AG09319 (cell line): ENCODE results near the gene CDX1.

Experiments
- DNase-seq: peaks from one replicate; pipeline ENCODE4 v3.0.0-alpha.2; 2010; ENCODE audit warnings: low read depth; ENCODE audit errors: extremely low read depth
- TF ChIP-seq, protein P1 (sequence below): IDR thresholded peaks from 2 replicates; pipeline ENCODE4 v1.5.1; 2011; ENCODE audit warnings: low read depth, mild to moderate bottlenecking, inconsistent platforms, low read length, moderate library complexity

The CDX1 gene

DNA sequence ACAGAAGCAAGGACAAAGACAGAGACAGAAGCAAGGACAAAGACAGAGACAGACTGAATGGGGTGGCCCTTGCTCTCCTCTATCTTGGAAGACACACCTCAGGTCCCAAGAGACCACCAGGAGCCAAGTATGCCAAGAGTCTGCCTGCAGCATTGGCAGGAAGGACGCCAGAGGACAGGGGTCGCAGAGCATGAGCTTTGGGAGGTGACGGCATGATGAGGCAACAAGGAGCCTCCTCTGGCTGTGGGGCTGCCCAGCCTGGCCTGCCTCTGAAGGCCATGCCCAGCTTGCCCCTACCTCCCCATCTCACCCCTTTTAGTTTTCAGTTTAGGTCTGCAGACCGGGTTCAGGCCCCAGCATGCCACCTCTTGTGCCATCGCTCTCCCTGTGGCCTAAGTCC is 28.6 kb upstream of the CDX1 start:
- DNase-seq: no peak
- TF ChIP-seq, protein P1, sequence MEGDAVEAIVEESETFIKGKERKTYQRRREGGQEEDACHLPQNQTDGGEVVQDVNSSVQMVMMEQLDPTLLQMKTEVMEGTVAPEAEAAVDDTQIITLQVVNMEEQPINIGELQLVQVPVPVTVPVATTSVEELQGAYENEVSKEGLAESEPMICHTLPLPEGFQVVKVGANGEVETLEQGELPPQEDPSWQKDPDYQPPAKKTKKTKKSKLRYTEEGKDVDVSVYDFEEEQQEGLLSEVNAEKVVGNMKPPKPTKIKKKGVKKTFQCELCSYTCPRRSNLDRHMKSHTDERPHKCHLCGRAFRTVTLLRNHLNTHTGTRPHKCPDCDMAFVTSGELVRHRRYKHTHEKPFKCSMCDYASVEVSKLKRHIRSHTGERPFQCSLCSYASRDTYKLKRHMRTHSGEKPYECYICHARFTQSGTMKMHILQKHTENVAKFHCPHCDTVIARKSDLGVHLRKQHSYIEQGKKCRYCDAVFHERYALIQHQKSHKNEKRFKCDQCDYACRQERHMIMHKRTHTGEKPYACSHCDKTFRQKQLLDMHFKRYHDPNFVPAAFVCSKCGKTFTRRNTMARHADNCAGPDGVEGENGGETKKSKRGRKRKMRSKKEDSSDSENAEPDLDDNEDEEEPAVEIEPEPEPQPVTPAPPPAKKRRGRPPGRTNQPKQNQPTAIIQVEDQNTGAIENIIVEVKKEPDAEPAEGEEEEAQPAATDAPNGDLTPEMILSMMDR: no peak

DNA sequence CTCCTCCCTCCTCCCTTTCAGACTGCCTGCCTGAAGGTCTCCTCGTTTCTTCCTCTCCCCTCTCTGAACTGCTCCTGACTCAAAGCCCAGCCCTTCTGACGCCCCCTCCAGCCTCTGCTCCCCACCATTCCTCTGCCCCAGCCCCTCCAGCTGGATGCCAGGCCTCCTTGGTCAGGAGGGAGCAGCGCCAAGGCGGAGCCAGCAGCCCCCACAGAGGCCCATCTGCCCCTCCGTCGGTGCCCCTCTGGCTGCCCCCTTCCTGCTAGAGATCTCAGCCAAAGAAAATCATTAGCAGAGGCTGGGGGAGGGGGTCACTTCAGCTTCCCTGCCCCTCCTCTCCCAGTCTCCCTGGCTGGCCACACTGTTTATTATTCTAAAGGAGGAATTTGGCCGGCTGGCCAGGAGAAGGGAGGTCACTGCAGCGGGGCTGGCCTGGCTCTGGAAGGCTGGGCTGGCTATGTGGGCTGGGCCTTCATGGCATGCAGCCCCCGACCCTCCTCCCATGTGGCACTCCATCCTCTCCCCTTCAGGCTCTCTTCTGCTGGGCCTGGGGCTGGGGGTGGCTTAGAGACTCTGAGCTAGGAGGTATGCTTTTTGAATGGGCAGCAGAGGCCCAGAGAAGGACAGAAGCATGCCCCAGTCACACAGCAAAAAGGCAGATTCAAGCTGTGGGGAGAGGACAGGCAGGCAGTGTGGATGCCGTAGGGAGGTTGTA is 27.9 kb upstream of the CDX1 start:
- TF ChIP-seq, protein P1: no peak
- no peak for DNase-seq

DNA sequence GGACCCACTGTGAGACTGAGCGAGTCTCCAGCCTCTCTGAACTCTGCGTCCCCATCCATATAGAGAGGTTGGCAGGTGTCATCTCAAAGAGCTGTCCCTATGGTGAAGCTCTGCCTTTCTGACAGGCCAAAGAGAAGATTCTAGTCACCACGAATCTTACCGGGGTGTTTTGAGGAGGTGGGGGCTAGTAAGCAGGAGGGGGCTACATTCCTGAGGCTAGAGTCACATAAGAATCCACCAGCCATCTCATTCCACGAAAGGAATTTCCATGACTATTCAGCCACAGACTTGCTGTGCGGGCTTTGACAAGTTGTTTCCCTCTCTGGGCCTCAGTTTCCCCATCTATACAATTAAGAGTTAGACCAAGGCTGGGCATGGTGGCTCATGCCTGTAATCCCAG is 27.2 kb upstream of the CDX1 start:
- DNase-seq: no peak
- TF ChIP-seq, protein P1: no peak

DNA sequence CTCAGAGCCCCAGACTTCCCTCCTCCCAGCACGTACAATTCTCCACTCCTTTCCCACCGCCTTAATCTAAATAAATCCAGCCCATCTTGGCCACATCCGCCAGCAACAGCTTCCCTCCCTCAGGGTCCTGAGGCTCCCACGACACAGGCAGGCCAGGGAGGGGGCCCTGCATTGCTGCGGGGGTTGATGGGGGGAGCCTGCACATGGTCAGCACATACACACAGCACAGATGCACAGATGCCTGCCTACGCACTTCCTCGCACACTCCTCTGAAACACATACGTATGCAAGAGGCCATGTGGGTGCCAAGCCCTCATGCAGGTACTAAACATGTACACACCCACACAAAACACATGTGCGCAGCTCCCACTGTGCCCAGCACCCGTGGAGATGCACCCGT is 25.7 kb upstream of the CDX1 start:
- no peak for DNase-seq
- TF ChIP-seq, protein P1: no peak

DNA sequence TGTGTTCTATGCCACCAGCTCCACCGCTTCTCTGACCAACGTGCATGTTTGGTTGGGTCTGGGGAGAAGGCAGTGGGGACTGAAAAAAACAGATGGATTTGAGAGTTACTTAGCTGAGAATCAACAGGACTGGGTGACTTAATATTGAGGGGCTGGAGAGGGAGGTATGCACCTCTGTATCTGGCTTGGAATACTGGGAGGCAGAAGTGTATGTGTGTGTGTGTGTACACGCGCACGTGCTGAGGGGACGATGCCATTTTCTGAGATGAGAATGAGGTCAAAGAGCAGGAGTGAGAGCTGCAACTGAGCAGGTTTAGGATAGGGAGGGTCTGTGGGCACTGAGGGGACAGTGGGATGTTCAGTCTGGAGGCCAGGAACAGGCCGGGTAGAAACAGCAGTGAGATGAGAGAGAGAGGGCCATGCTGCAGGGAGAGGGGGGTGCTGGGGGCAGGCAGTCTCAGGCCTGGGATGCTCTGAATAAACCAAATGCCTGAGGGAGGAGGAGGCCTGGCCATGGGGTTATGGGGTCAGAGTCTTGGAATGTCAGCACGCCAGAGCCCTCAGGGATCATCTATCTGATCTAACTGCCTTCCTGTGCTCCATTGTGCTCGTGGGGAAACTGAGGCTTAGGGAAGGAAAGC is 24.9 kb upstream of the CDX1 start:
- TF ChIP-seq, protein P1: no peak
- no peak for DNase-seq

DNA sequence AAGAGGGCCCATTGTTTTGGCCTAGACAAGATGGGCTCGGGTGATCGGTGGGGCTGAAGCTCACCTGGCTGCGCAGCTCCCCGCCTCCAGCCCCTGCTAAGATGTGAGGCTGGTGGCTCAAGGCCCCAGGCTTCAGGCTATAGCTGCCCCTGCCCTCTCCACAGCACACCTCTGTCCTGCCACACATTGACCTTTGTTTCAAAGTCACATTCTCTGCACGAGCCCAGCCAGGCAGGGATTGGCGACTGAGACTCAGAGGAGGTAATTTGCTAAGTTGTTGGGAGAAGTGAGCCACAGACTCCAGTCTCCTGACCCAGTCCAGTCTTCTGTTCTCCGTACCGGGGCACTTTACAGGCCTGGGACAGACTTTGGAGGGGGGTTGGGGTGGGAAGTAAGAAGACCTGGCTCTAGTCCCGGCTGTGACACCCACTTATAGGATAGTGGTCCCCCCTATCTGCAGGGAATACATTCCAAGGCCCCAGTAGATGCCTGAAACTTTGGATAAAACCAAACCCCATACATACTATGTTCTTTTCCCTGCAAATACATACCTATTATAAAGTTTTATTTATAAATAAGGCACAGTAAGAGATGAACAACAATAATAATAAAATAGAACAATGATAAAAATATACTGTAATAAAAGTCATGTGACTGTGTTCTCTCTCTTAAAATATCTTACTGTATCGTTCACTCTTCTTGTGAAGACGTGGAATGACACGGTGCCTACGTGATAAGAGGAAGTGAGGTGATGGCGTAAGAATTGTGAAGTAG is 24.2 kb upstream of the CDX1 start:
- TF ChIP-seq, protein P1: no peak
- DNase-seq: no peak

DNA sequence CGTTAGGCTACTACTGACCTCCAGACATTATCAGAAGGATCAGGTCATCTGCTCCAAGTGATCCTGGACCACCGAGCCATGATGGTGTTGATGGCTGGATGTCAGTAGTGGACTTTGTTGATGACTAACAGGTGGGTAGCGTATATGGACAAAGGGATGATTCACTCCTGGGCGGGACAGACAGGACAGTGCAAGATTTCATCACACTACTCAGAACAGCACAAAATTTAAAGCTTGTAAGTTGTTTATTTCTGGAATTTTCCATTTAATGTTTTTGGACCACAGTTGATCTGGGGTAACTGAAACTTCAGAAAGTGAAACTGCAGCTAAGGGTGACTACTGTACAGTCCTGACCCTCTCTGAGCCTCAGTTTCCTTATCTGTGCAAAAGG is 23.6 kb upstream of the CDX1 start:
- peak; percentile 88 for DNase-seq
- TF ChIP-seq, protein P1: no peak
